HL-60 (cell line): ENCODE measurements around the gene PCDH15.

Experiments
- DNase-seq, 2 experiments: peaks; one replicate each; pipeline ENCODE4 v3.0.0-alpha.2; 2010 to 2020; ENCODE audit warnings: low read depth in 1 of 2, low spot score in 1 of 2
- H3K27ac ChIP-seq: fragments of 250-450 bp; sonication (Bioruptor Pico); replicated peaks from 2 replicates; pipeline ENCODE4 v1.5.1; 2020; ENCODE audit warnings: mild to moderate bottlenecking, moderate library complexity
- H3K27me3 ChIP-seq: fragments of 250-450 bp; sonication (Bioruptor Pico); 2 replicates; pipeline ENCODE4 v1.5.1; 2021; ENCODE audit warnings: mild to moderate bottlenecking, moderate library complexity; ENCODE audit not compliant: insufficient read depth, poor library complexity, severe bottlenecking
- H3K4me3 ChIP-seq: replicated peaks from 2 replicates; pipeline ENCODE4 v1.5.1; 2011; ENCODE audit warnings: mild to moderate bottlenecking, control low read depth, low read length; ENCODE audit not compliant: insufficient read depth
- GABPA ChIP-seq: IDR thresholded peaks from 2 replicates; pipeline ENCODE4 v1.6.1; 2012; ENCODE audit warnings: low read depth
- POLR2AphosphoS5 ChIP-seq: IDR thresholded peaks from 2 replicates; pipeline ENCODE4 v1.6.1; 2012; ENCODE audit warnings: low read depth
- REST ChIP-seq: IDR thresholded peaks from 2 replicates; pipeline ENCODE4 v1.6.1; 2012; ENCODE audit warnings: low read depth; ENCODE audit not compliant: insufficient replicate concordance
- SPI1 ChIP-seq: IDR thresholded peaks from 2 replicates; pipeline ENCODE4 v1.6.1; 2012; ENCODE audit warnings: low read depth, mild to moderate bottlenecking, borderline replicate concordance
- TF ChIP-seq, protein P1 (sequence below): IDR thresholded peaks from one replicate; pipeline ENCODE4 v1.5.1; 2011; ENCODE audit warnings: low read length, control low read depth, inconsistent platforms; ENCODE audit not compliant: insufficient read depth

The PCDH15 gene

GRCh38 chr10:53997953-53998352, 803.1 kb downstream of the PCDH15 start:
- DNase-seq, result no peak
- H3K4me3 ChIP-seq, result no peak overlapping the region

GRCh38 chr10:53990799-53991238, 810.2 kb downstream of the PCDH15 start:
- no peak overlapping the region for H3K4me3 ChIP-seq
- DNase-seq, result no peak
- TF ChIP-seq SPI1, result no peak
- no peak overlapping the region for H3K27ac ChIP-seq
- H3K27me3 ChIP-seq, result no peaks in the 10 kb centered on the region

More at GRCh38 chr10:53997953-53998352, 803.1 kb downstream of the PCDH15 start:
- Histone ChIP-seq H3K27me3 (no peaks in the 10 kb centered on the region), H3K27ac (no peak overlapping the region)
- TF ChIP-seq SPI1 (no peak), POLR2AphosphoS5 (no peak), REST (no peak), GABPA (no peak)
- TF ChIP-seq, protein P1, sequence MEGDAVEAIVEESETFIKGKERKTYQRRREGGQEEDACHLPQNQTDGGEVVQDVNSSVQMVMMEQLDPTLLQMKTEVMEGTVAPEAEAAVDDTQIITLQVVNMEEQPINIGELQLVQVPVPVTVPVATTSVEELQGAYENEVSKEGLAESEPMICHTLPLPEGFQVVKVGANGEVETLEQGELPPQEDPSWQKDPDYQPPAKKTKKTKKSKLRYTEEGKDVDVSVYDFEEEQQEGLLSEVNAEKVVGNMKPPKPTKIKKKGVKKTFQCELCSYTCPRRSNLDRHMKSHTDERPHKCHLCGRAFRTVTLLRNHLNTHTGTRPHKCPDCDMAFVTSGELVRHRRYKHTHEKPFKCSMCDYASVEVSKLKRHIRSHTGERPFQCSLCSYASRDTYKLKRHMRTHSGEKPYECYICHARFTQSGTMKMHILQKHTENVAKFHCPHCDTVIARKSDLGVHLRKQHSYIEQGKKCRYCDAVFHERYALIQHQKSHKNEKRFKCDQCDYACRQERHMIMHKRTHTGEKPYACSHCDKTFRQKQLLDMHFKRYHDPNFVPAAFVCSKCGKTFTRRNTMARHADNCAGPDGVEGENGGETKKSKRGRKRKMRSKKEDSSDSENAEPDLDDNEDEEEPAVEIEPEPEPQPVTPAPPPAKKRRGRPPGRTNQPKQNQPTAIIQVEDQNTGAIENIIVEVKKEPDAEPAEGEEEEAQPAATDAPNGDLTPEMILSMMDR, result no peak

- no peak for DNase-seq
- TF ChIP-seq GABPA, result no peak
- TF ChIP-seq, protein P1, result no peak
- no peak for TF ChIP-seq POLR2AphosphoS5
- TF ChIP-seq SPI1, result no peak
- no peak for TF ChIP-seq REST
- Histone ChIP-seq H3K27me3 (no peaks in the 10 kb centered on the region), H3K27ac (no peak overlapping the region), H3K4me3 (no peak overlapping the region)
Measured at GRCh38 chr10:53983431-53983830, 817.6 kb downstream of the PCDH15 start.

DNA sequence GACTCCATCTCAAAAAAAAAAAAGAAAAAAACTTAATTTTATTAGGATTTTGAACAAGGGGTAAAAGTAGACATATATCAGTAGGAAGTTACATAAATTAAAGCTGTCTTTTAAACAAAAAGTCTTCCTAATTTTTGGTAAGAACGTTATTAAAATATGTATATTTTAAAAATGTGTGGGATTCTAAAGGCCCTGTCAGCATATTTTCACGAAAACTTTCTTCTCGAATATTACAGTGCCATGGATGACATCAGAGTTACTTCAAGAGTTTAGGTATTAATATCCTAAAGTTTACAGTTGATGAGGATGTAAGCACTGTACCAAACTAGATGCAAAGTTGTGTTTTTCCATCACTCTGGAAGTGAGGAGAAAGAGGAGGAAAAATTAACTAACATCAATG, 820.8 kb downstream of the PCDH15 start:
- Histone ChIP-seq H3K27ac (no peak overlapping the region), H3K4me3 (no peak overlapping the region), H3K27me3 (no peaks in the 10 kb centered on the region)
- TF ChIP-seq REST (no peak), GABPA (no peak), POLR2AphosphoS5 (no peak), SPI1 (no peak)
- TF ChIP-seq, protein P1, result no peak
- DNase-seq, result no peak
